NCI-H1694 treated with DMSO at 0.1 percent for 48 hours (cell line): ENCODE data around the gene KCNH2.

Experiments
- DNase-seq: peaks from one replicate; lab custom pipeline; 2025; lab: John Stamatoyannopoulos, UW

KCNH2 gene

DNA sequence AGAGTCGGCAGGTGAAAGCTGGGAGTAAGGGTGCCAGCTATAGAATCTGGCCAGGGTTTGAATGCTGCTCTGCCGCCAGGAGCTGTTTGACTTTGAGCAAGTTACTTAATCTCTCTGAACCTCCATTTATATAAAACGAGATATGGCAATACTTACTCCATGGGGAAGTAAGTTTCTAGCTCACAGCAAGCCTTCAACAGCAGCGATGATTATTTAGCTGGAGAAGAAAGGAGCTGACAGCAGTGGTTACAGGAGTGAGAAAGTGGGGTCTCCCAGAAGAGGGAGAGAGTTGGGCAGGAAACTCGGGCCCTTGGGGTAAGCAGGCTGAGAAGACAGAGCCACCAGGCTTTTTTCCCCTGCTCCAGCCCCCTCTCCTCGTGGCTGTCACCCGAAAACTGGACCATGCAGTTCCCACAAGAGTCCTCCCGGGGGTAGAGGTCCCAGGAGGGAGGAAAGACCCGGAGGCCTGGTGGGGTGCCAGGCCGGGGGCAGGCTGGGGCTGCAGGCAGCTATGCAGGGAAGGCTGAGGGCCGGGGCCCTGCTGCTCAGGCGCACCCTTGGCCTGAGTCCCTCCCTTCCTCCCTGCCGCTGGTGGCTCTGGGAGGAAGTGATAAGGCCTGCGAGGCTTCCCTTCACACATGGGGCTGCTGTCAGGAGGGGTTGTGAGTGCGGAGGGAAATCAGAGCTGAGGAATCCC, 16.2 kb upstream of the KCNH2 start:
- DNase-seq = no peak

DNA sequence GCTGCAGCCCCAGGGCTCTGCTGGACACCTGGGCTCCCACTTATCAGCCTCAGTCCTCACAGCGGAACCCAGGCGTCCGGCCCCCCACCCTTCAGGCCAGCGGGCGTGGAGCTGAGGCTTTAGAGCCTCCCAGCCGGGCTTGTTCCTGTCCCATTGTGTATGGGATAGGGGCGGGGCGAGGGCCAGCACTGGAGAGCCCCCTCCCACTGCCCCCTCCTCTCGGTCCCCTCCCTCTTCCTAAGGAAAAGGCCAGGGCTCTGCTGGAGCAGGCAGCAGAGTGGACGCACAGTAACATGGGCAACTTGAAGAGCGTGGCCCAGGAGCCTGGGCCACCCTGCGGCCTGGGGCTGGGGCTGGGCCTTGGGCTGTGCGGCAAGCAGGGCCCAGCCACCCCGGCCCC, 15.4 kb upstream of the KCNH2 start:
- no peak for DNase-seq

DNA sequence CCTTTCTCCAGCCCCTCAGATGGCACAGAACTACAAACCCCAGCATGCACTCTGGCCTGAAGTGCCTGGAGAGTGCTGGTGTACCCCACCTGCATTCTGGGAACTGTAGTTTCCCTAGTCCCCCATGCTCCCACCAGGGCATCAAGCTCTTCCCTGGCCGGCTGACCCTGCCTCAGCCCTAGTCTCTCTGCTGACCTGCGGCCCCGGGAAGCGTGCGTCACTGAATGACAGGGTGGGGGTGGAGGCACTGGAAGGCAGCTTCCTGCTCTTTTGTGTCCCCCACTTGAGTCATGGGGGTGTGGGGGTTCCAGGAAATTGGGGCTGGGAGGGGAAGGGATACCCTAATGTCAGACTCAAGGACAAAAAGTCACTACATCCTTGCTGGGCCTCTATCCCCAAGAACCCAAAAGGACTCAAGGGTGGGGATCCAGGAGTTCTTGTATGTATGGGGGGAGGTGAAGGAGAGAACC, 14.7 kb upstream of the KCNH2 start:
- DNase-seq = no peak

DNA sequence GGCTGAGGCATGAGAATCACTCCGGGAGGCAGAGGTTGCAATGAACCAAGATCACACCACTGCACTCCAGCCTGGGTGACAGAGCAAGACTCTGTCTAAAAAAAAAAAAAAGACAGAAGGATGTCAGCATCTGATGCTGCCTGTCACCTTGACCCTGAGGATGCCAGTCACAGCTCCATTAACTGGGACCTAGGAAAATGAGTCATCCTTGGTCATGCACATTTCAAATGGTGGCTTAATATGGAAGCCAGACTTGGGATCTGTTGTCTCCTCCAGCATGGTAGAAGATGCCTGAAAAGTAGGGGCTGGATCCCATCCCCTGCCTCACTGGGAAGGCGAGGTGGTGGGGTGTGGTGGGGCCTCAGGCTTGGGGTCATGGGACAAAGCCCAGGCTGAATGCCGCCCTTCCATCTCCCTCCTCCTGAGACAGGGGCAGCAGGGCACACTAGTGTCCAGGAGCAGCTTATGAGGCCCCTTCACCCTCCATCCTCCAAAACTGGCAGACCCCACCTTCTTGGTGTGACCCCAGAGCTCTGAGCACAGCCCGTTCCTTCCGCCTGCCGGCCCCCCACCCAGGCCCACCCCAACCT, 14.0 kb upstream of the KCNH2 start:
- DNase-seq = no peak

DNA sequence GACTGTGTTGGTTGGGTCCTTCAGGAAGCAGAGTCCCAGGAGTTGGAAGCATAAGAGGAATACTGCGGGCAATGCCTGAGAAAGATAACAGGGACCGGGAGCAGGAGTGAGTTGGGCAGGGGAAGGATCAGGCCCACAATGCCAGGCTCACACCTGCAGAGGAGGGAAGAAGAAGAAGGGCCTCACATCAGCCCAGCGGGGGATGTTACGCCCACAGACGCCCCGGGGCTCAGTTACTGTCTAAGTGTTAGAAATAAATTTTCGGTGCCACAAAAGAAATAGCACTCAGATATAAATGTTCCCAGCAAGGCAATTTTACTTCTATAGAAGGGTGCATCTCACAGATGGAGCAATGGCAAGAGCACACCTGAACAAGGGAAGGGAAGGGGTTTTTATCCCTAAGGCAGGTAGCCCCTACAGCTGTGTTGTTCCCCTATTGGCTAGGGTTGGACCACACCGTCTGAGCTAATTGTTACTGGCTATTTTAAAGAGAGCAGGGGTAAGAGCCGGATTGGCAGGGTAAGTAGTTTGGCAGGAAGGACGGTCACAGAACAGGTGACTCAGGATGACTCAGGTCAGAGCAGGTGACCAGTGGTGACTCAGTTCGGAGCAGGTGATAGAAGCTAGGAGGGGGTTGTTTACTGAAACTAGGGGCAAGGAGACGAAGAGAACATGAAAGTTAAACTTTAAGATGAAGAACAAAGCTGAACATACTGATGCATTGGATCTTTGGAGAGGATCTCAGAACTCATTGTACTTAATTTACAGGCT, 12.5 kb upstream of the KCNH2 start, which contains the start of gene NOS3:
NOS3 (plus strand) TSS at position 602 of the 771 bp plus-strand sequence. CDS start 2,787 bp downstream, outside the sequence.
- no peak for DNase-seq

DNA sequence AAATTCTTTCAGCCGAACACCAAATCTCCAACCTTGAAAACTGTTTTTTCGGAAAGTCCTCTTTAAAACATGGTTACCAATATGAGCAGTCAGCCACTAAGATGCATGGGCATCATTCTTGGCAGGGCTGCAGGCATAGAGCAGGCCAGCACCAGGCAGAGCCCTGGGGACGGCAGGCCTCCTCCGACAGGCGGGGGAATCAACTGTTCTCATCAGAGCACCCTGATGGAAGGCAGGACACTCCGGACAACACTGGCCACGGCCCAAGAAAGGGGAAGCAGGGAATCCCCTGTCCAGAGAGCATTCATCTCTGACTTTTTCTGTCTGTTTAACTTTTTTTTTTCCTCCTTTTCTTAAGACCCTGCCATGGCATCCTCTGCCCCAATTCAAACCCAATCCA, 11.3 kb upstream of the KCNH2 start:
- no peak for DNase-seq

DNA sequence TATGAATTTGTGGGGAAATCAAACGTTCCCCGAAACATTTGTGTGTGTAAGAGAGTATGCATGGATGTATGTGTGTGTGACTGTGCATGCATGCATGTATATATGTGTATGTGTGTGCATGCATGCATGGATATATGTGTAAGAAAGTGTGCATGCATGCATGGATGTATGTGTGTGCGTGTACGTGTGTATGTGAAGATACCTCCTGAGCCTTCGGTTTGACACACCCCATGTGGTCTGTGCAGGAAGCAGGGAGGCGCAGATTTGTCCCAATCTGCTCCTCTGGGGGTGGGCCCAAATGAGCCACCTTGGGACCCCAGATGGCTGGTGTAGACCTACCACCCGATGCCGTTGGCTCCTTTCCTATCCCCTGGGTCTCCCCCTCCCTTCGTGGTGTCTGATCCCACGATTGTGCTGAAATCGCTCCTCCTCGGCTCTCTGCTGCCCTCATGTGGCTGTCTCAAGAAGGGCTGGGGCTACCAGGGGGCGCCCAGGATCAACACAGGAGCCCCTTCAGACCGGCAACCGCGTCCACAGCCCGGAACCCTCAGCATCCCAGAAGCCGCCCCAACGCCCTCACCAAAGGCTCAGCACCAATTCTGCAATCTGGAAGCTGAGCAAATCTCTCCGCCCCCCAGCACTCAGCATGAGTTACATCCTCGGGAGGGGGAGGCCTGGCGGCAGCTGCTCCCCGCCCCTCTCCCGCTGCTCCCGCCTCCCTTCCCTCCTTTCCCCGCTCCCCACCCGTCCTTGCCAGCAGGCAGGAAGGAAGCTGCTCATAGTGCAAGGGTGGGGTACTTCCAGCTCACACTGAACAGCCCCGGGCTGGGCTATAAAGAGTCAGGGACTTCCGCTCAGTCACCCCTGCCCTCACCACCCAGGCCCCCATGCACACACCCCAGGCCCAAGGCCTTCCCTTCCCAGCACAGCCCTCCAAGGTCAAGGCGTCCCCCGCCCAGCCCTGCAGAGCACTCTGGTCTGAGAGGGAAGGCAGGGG, 10.4 kb upstream of the KCNH2 start:
- peak; percentile 94 for DNase-seq

DNA sequence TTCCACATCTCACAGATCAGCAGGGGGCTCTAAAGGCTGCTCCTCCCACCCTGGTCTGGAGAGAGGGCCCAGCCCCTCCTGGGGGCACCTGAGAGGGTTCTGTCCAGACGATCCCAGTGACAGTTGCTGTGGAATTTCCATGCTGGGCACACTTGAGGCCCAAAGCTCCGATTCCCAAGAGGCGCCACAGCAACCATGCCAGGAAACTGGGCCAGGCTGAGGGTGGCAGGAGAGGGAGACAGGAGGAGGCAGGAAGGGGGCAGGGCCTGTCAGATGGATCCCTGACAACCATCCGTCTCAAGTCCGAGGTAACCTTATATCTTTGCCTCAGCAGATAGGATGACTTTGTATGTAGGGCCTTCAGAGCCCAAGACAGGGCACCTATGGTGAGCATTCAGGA, 8.4 kb upstream of the KCNH2 start:
- DNase-seq = no peak

DNA sequence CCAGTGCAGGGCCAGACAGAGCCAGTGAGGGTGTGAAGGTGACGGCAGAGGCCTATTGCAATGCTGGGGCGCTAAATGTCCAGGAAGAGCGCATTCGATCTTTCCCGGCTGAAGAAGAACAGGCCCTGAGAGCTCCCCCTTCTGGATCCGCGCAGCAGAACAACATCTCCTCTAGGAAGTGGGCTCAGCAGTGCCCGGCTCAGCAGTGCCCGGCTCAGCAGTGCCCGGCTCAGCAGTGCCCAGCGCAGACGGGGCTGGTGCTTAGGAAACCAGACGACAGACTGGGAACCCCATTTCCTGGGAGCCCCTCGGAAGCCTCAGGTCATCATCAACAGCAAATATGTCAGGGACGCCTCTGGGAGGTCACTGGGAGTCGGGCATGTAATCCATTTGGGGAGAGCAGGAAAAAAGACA, 8.0 kb upstream of the KCNH2 start:
- peak; percentile 82 for DNase-seq

DNA sequence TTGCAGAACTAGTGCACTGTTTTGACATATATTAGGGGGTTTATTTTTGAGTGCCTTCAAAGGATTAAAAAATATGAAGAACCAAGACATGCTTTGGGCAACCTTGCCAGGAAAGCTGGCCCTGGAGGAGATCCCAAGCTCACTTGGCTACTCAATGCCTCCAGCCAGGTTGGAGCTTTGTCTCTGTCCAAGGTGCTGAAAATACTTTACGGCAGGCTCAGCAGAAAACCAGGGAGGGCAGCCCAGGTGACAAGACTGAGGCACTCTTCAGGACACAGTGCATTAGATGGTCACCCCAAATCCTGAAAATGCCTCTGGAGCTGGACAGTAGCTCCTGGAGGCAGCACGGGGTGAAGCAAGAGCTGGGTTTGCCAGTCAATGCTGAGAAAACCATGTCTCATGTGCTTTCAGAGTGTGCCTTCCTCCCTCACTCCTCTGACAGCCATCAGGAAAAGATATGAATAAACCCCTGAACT, 5.8 kb upstream of the KCNH2 start:
- no peak for DNase-seq

DNA sequence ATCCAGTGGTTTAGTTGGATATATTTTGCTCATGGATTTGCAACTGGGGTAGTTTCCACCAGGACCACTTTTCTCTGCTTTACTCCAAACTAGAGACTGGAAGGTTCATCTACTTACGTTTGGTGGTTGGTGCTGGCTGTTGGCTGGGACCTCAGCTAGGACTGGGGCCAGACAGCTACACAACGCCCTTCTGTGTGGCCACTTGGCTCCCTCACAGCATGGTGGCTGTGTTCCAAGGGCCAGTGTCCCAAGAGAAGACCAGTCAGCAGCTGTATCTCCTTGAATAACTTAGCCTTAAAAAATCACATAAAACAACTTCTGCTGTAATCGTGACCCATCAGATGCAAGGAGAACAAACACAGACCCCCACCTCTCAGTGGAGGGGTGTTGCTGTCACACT, 4.2 kb upstream of the KCNH2 start:
- DNase-seq = no peak

DNA sequence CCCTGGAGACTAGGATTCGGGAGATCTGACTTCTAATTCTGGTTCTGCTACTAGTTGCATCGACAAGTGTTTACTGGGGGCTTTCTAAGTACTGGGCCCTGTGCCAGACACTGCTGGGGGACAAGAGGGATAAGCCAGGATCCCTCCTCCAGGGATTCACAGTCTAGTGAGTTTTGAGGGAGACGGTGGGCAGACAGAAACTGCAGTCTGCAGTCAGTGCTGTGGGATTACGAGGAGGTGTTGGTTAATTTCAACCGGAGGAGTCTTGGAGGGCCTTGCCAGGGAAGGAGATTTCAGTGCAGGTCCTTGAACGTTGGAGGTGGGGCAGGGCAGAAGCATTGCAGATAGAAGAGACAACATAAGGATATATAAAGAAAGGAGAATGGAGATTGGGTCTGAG, 3.5 kb upstream of the KCNH2 start:
- DNase-seq = no peak

DNA sequence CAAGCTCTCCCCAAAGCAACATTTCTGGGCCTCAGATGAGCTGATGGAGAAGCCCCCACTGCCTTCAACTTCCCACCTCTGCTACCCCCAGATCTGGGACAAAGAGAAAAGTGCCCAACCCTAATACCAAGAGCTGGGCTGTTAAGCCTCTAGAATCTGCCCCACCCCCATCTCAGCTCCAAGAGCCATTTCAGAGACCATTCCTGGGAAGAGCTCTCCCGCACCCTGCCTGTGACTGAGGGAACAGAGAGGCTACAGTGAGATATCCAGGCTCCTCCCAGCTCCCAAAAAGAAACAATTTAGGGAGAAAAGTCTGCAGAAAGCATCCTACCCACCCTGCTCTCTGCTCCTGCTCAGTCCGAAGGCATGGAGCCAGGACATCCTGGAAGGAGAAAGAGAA, 2.5 kb upstream of the KCNH2 start:
- peak; percentile 56 for DNase-seq

DNA sequence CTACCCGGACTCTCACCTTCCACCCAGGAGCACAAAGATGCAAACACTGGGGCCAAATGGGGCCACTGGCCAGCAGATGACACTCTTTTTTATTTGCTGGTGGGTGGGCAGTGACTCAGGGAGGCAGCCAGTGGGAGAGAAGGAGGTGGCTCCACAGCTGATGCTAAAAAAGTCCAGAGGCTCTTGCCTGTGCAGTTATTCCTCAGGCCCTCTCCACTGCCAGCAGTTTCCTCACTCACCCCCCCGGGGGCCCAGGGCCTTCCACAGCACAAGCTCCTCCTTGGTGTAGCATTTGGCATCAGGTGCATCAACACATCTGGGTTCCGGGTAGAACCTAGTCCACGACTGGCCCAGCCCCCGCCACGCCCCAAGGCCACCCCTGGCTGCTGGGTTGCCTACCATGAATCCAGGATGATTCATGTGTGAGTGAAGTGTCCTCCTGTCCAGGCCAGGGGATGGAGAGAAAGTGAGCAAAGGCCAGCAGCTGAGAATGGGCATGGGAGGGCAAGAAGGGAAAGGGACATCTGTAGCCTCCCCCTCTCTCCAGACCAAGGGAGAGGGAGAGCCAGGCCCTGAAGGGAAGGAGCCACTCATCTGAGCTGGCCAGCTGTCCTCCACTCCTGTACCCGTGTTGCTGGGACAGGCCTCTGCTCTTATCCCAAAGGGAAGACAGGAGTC, 1.7 kb upstream of the KCNH2 start:
- no peak for DNase-seq

DNA sequence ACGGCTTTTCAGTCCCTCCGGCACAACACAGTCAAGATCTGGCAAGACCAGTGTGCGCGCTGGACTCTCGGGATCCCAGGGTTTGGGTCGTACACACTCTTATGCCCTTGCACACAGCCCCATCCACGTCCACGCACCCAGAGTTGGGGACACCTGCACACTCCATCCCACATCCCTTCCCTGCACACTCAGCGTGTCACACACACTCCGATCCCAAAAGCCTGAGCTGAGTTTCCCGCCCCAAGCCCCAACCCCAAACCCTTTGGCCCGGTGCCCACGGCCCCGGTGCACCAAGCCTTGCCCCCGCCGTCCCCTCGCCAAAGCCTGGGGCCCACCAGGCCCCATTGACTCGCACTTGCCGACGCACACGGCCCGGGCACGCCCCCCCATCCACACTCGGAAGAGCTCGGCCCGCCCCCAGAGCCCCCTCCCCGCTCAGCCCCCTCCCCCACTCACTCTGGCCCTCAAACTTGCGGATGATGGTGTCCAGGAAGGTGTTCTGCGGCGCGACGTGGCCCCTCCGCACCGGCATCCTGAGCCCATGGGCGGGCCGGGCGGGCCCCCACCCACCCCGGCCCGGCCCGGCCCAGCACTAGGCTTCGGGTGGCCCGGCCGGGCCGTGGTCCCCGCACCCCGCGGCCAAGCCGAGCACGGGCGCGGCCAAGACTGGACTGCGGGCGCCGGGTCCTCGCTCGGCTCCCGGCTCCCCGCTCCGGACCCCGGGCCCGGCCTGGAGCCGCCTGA, 567 bp downstream of the KCNH2 start:
- no peak for DNase-seq

DNA sequence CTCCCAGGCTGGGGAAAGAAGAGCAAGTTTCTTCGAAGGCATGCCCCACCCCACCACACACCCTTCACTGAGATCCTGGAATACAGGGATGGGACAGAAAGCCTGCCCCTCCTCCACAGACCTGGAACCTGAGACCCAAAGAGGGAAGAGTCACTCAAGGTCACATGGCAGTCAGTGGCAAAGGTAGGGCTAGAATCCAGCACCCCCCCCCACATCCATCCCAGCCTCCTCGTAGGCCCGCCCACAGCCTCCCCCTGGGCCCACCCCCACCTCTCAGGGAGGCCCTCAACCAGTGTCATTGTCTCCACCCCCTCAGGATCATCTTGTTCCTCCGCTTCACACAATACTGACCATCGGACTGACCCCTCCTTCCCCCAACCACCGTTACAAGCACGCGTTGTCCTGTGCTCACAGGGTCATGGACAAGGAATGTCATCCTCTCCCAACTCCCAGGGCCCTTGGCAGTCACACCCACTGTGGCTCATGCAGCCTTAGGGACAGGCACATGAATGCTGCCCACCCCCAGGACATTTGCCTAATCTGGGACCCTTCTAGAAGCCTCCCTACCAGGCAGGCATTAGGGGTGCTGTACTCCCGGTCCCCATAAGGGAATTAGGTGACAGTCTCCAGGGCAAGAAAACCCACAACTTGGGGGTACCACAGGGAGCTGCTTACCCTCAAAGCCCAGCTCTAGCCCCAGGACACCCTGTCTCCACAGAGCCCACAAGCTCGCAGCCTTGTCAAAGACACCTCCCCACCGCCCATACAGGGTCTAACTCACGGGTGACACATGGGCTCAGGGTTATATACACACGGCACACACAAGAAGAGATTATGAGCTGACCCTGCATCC, 1.4 kb downstream of the KCNH2 start:
- DNase-seq = peak; percentile 33

DNA sequence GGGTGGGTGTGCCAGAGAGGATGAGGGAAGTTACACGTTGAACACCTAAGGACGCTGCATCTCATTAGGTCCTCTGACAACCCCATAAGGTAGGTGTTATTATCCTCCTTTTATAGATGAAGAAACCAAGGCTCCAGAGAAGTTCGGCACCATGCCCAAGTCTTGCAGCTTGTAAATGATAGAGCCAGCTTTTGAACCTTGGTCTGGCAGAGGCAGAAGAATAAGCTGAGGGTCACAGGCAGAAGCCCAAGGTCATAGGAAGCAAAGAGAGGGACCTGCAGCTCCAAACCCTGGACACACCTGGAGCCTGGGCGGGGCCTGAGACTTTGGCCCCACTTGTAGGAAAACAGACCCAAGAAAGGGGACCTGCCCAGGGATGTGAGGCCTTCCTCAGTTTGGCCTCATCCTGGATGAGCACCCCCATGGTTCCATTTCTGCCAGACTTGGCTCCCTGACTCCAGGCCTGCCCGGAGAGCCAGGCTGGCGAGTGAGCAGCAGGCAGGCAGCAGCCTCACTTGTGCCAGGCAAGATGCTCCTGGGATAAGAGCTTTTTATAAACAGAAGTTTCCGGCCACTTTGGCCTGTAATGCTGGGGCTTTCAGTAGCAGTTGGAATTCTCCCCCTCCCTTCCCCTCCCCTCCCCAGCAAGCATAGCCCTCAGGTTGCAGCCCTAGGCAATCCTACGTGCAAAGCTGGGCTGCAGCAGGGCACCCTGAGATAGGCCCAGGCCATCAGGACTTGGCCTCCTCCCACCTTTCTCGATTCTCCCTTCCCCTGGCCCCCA, 2.4 kb downstream of the KCNH2 start:
- no peak for DNase-seq
